ENCODE results near the gene MYMK. TPM values are rescaled to one million over a fixed set of nuclear protein-coding genes. Genes with fewer than 3 reads are reported as not detected.

The MYMK gene
- total and polyA plus RNA-seq, 2 experiments from 2014 or later = 1.3 TPM; not detected in 1

GRCh38 chr9:133563291-133563796 is 38.6 kb upstream of the MYMK start:
- Histone ChIP-seq H3K36me3 (replicated peaks; ENCODE audit: insufficient read depth, low read depth) (no peaks in the 10 kb centered on the region), H3K4me1 (ENCODE audit: insufficient read depth) (peaks cover 24% of the 10 kb centered on the region), H3K27me3 (no peaks in the 10 kb centered on the region), H4K20me1 (ENCODE audit: insufficient read depth, poor library complexity, severe bottlenecking) (no peaks in the 10 kb centered on the region), H3K9me2 (replicated peaks; ENCODE audit: insufficient read depth) (no peaks in the 10 kb centered on the region), H3K4me3 (no peak overlapping the region), H3K27ac (no peak overlapping the region), H2AFZ (no peak overlapping the region), H3K79me2 (no peaks in the 10 kb centered on the region), H3K9me3 (ENCODE audit: low read depth) (no peaks in the 10 kb centered on the region), H3K4me2 (peak overlapping the region; percentile 15)
- TF ChIP-seq EZH2 (IDR thresholded peaks at IDR 0.05; ENCODE audit: borderline replicate concordance) (no peak), CTCF (IDR thresholded peaks at IDR 0.05; ENCODE audit: poor library complexity) (no peak), EZH2phosphoT487 (IDR thresholded peaks at IDR 0.05; ENCODE audit: low read depth, severe bottlenecking, unreplicated experiment) (no peak)
- DNase-seq (ENCODE audit: low spot score) = peak; percentile 75
- 18% methylated on average over 14 of the region's 14 CpGs for WGBS (ENCODE audit: low lambda C conversion rate, missing lambda C conversion rate)

- no peak overlapping the region for H3K4me3 ChIP-seq
- H4K20me1 ChIP-seq (ENCODE audit: insufficient read depth, poor library complexity, severe bottlenecking) = no peaks in the 10 kb centered on the region
- peaks cover 30% of the 10 kb centered on the region for H3K4me1 ChIP-seq (ENCODE audit: insufficient read depth)
- no peaks in the 10 kb centered on the region for H3K9me2 ChIP-seq (replicated peaks; ENCODE audit: insufficient read depth)
- H3K9me3 ChIP-seq (ENCODE audit: low read depth) = no peaks in the 10 kb centered on the region
- H3K36me3 ChIP-seq (replicated peaks; ENCODE audit: insufficient read depth, low read depth) = no peaks in the 10 kb centered on the region
- no peak for DNase-seq (ENCODE audit: low spot score)
- H3K79me2 ChIP-seq = no peaks in the 10 kb centered on the region
- H3K27ac ChIP-seq = no peak overlapping the region
- TF ChIP-seq EZH2 (IDR thresholded peaks at IDR 0.05; ENCODE audit: borderline replicate concordance) (no peak), EZH2phosphoT487 (IDR thresholded peaks at IDR 0.05; ENCODE audit: low read depth, severe bottlenecking, unreplicated experiment) (no peak), CTCF (IDR thresholded peaks at IDR 0.05; ENCODE audit: poor library complexity) (no peak)
- H3K27me3 ChIP-seq = no peaks in the 10 kb centered on the region
- WGBS (ENCODE audit: low lambda C conversion rate, missing lambda C conversion rate) = 86% methylated on average over 10 of the region's 54 CpGs
- peak overlapping the region; percentile 15 for H3K4me2 ChIP-seq
- no peak overlapping the region for H2AFZ ChIP-seq
These were observed 38.0 kb upstream of the MYMK start for GRCh38 chr9:133562611-133563290.

GRCh38 chr9:133561976-133562554 is 37.3 kb upstream of the MYMK start:
- no peak for DNase-seq (ENCODE audit: low spot score)
- Histone ChIP-seq H3K9me3 (ENCODE audit: low read depth) (no peaks in the 10 kb centered on the region), H3K79me2 (no peaks in the 10 kb centered on the region), H4K20me1 (ENCODE audit: insufficient read depth, poor library complexity, severe bottlenecking) (no peaks in the 10 kb centered on the region), H3K27ac (no peak overlapping the region), H3K4me1 (ENCODE audit: insufficient read depth) (peaks cover 35% of the 10 kb centered on the region), H3K27me3 (no peaks in the 10 kb centered on the region), H3K4me2 (no peak overlapping the region), H3K4me3 (no peak overlapping the region), H3K36me3 (replicated peaks; ENCODE audit: insufficient read depth, low read depth) (no peaks in the 10 kb centered on the region), H2AFZ (no peak overlapping the region), H3K9me2 (replicated peaks; ENCODE audit: insufficient read depth) (no peaks in the 10 kb centered on the region)
- 94% methylated on average over 8 of the region's 32 CpGs for WGBS (ENCODE audit: low lambda C conversion rate, missing lambda C conversion rate)
- TF ChIP-seq CTCF (IDR thresholded peaks at IDR 0.05; ENCODE audit: poor library complexity) (no peak), EZH2phosphoT487 (IDR thresholded peaks at IDR 0.05; ENCODE audit: low read depth, severe bottlenecking, unreplicated experiment) (no peak), EZH2 (IDR thresholded peaks at IDR 0.05; ENCODE audit: borderline replicate concordance) (no peak)

Data from hepatocyte (in vitro differentiated cells).